Activated T-helper 1 cell treated with Interleukin-2 at 50 U/mL for 16 hours (primary cell): ENCODE measurements around the gene ERC1.
"Not testable (repeated sequence)": the region's sequence is repeated elsewhere in the genome, so short reads cannot be mapped to it uniquely, and the experiment has no call there.

Experiments used
- DNase-seq: peaks from one replicate; pipeline ENCODE4 v3.0.0-alpha.2; 2020; ENCODE audit warnings: low read depth

ERC1 gene

GRCh38 chr12:1186298-1186697 lies 195.3 kb downstream of the ERC1 start:
- no peak for DNase-seq

GRCh38 chr12:1188016-1188415 lies 197.0 kb downstream of the ERC1 start:
- no peak for DNase-seq

GRCh38 chr12:1189163-1189562 lies 198.1 kb downstream of the ERC1 start:
- no peak for DNase-seq

- no peak for DNase-seq
Observed at GRCh38 chr12:1195513-1195912, 204.5 kb downstream of the ERC1 start.

- DNase-seq = no peak
Observed at GRCh38 chr12:1197264-1198018, 206.4 kb downstream of the ERC1 start.

GRCh38 chr12:1198854-1199253 lies 207.8 kb downstream of the ERC1 start:
- not testable (repeated sequence) for DNase-seq

- DNase-seq = no peak
Observed at GRCh38 chr12:1199700-1200099, 208.7 kb downstream of the ERC1 start.

GRCh38 chr12:1201030-1201429 lies 210.0 kb downstream of the ERC1 start:
- DNase-seq = no peak

GRCh38 chr12:1201886-1202285 lies 210.9 kb downstream of the ERC1 start:
- no peak for DNase-seq

- DNase-seq = no peak
Observed at GRCh38 chr12:1203735-1204019, 212.7 kb downstream of the ERC1 start.

- no peak for DNase-seq
Observed at GRCh38 chr12:1204581-1205121, 213.6 kb downstream of the ERC1 start.

GRCh38 chr12:1205512-1206060 lies 214.6 kb downstream of the ERC1 start:
- DNase-seq = no peak

- no peak for DNase-seq
Observed at GRCh38 chr12:1206118-1206734, 215.2 kb downstream of the ERC1 start.

- no peak for DNase-seq
Observed at GRCh38 chr12:1207276-1207675, 216.3 kb downstream of the ERC1 start.

GRCh38 chr12:1208719-1209118 lies 217.7 kb downstream of the ERC1 start:
- DNase-seq = not testable (repeated sequence)

- no peak for DNase-seq
Observed at GRCh38 chr12:1212526-1212925, 221.5 kb downstream of the ERC1 start.

GRCh38 chr12:1213205-1213604 lies 222.2 kb downstream of the ERC1 start:
- no peak for DNase-seq

- no peak for DNase-seq
Observed at GRCh38 chr12:1213618-1214205, 222.7 kb downstream of the ERC1 start.

- DNase-seq = no peak
Observed at GRCh38 chr12:1216560-1216959, 225.5 kb downstream of the ERC1 start.

GRCh38 chr12:1217191-1217949 lies 226.3 kb downstream of the ERC1 start:
- DNase-seq = no peak

GRCh38 chr12:1218369-1218768 lies 227.3 kb downstream of the ERC1 start:
- DNase-seq = no peak
